ENCODE results near the gene EDAR. TPM values are rescaled to one million over a fixed set of nuclear protein-coding genes. Genes with fewer than 3 reads are reported as not detected.

The EDAR gene
- total and polyA plus RNA-seq, 9 of the 15 experiments (the other 6 are each of a cell fraction or from before 2014, with no cell fraction given): 0.01 TPM; not detected in 8

- TF ChIP-seq STAT6 (CRISPR knock-in tag; IDR thresholded peaks at IDR 0.05): no peak
- no peak for TF ChIP-seq MTA3 (IDR thresholded peaks at IDR 0.05; ENCODE audit: borderline replicate concordance)
- no peak for TF ChIP-seq ZNF133 (CRISPR knock-in tag; IDR thresholded peaks at IDR 0.05)
- no peak for TF ChIP-seq TCF15 (CRISPR knock-in tag; IDR thresholded peaks at IDR 0.05)
- peak; percentile 30; the same call in 1 of the 2 replicates for TF ChIP-seq CREB3L1 (IDR thresholded peaks at IDR 0.05; ENCODE audit: borderline replicate concordance, low read depth)
- peak; percentile 38; the same call in 1 of the 2 replicates for TF ChIP-seq LEF1 (IDR thresholded peaks at IDR 0.05)
- no peak for TF ChIP-seq BDP1 (IDR thresholded peaks at IDR 0.05; ENCODE audit: insufficient read depth, insufficient read length)
- TF ChIP-seq, protein P1, sequence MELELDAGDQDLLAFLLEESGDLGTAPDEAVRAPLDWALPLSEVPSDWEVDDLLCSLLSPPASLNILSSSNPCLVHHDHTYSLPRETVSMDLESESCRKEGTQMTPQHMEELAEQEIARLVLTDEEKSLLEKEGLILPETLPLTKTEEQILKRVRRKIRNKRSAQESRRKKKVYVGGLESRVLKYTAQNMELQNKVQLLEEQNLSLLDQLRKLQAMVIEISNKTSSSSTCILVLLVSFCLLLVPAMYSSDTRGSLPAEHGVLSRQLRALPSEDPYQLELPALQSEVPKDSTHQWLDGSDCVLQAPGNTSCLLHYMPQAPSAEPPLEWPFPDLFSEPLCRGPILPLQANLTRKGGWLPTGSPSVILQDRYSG (tag; conservative IDR thresholded peaks at IDR 0.05; ENCODE audit: low read depth): no peak
- no peak for TF ChIP-seq SIN3A (IDR thresholded peaks at IDR 0.05; ENCODE audit: borderline replicate concordance in 2 of 2, control insufficient read depth in 1 of 2, low read depth in 2 of 2, low read length in 2 of 2)
- TF ChIP-seq, protein P2, sequence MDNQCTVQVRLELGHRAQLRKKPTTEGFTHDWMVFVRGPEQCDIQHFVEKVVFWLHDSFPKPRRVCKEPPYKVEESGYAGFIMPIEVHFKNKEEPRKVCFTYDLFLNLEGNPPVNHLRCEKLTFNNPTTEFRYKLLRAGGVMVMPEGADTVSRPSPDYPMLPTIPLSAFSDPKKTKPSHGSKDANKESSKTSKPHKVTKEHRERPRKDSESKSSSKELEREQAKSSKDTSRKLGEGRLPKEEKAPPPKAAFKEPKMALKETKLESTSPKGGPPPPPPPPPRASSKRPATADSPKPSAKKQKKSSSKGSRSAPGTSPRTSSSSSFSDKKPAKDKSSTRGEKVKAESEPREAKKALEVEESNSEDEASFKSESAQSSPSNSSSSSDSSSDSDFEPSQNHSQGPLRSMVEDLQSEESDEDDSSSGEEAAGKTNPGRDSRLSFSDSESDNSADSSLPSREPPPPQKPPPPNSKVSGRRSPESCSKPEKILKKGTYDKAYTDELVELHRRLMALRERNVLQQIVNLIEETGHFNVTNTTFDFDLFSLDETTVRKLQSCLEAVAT (IDR thresholded peaks at IDR 0.05): no peak
- TF ChIP-seq KAT7 (CRISPR knock-in tag; IDR thresholded peaks at IDR 0.05; ENCODE audit: borderline replicate concordance): no peak
- TF ChIP-seq ZNF239 (CRISPR knock-in tag; IDR thresholded peaks at IDR 0.05): no peak
- peak; percentile 35; the same call in 1 of the 2 replicates for TF ChIP-seq EP400 (IDR thresholded peaks at IDR 0.05)
- TF ChIP-seq ZNF76 (CRISPR knock-in tag; IDR thresholded peaks at IDR 0.05; ENCODE audit: borderline replicate concordance): 0 out of 2 replicates have a peak, but pooled peaks have one; percentile 60
- TF ChIP-seq ZNF830 (CRISPR knock-in tag; IDR thresholded peaks at IDR 0.05): no peak
- TF ChIP-seq HDAC6 (IDR thresholded peaks at IDR 0.05; ENCODE audit: low read depth, low read length): no peak
- no peak for TF ChIP-seq ZFP1 (CRISPR knock-in tag; IDR thresholded peaks at IDR 0.05)
- no peak for TF ChIP-seq SPI1 (IDR thresholded peaks at IDR 0.05; ENCODE audit: borderline replicate concordance, low read depth, low read length)
- TF ChIP-seq RBM39 (optimal IDR thresholded peaks at IDR 0.05; ENCODE audit: low read depth, low read length): no peak
Observed at GRCh38 chr2:109031476-109032228, 42.6 kb upstream of the EDAR start (continued).

Measured in K562 (cell line).